NT2/D1 (cell line): ENCODE results near the gene APOL6.

Source experiments
- SUZ12 ChIP-seq: IDR thresholded peaks from 2 replicates; pipeline ENCODE4 v1.6.1; 2011; ENCODE audit not compliant: insufficient read length, insufficient read depth; ENCODE audit errors: extremely low read depth
- YY1 ChIP-seq: IDR thresholded peaks from 2 replicates; pipeline ENCODE4 v1.6.1; 2011; ENCODE audit not compliant: insufficient read length, insufficient read depth
- ZNF274 ChIP-seq: IDR thresholded peaks from 2 replicates; pipeline ENCODE4 v1.6.1; 2011; ENCODE audit warnings: mild to moderate bottlenecking, low read depth, low read length

GRCh38 chr22:35619336-35620094 is 28.7 kb upstream of the APOL6 start:
- TF ChIP-seq ZNF274 (no peak), YY1 (no peak), SUZ12 (no peak)
